ENCODE results near the gene ACYP2. TPM values are rescaled to one million over a fixed set of nuclear protein-coding genes. Genes with fewer than 3 reads are reported as not detected.
A peak's percentile ranks its signal among the peaks of the same experiment; 100 is the strongest.

The ACYP2 gene
- total RNA-seq, 1 donor from 2014 or later = 10.1 TPM

DNA sequence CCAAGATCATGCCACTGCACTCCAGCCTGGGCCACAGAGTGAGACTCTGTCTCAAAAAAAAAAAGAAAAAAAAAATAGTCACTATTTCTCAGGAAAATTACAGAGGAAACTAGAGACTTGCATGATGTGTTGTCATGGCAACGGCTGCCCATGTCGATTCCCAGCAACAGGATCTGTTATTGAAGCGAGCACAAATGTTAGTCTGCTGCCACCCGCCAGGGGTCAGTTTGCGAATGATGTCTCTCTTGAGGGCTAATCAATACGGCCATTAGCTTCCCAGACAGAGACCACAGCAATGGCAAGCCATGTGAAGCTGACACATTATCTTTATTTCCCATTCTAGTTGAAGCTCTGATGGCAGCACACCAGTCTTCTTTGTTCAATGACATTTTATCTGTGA, 32.4 kb upstream of the ACYP2 start:
- Mint-ChIP-seq H3K27ac (no peak overlapping the region), H3K4me3 (no peak overlapping the region), H3K27me3 (no peaks in the 10 kb centered on the region), H3K36me3 (no peaks in the 10 kb centered on the region), H3K4me1 (ENCODE audit: unreplicated experiment) (peaks cover 14% of the 10 kb centered on the region), H3K9me3 (no peaks in the 10 kb centered on the region)
- TF ChIP-seq, protein P1, sequence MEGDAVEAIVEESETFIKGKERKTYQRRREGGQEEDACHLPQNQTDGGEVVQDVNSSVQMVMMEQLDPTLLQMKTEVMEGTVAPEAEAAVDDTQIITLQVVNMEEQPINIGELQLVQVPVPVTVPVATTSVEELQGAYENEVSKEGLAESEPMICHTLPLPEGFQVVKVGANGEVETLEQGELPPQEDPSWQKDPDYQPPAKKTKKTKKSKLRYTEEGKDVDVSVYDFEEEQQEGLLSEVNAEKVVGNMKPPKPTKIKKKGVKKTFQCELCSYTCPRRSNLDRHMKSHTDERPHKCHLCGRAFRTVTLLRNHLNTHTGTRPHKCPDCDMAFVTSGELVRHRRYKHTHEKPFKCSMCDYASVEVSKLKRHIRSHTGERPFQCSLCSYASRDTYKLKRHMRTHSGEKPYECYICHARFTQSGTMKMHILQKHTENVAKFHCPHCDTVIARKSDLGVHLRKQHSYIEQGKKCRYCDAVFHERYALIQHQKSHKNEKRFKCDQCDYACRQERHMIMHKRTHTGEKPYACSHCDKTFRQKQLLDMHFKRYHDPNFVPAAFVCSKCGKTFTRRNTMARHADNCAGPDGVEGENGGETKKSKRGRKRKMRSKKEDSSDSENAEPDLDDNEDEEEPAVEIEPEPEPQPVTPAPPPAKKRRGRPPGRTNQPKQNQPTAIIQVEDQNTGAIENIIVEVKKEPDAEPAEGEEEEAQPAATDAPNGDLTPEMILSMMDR (conservative IDR thresholded peaks at IDR 0.05) = peak; percentile 65
- no peak for DNase-seq (ENCODE audit: extremely low spot score, unreplicated experiment)

DNA sequence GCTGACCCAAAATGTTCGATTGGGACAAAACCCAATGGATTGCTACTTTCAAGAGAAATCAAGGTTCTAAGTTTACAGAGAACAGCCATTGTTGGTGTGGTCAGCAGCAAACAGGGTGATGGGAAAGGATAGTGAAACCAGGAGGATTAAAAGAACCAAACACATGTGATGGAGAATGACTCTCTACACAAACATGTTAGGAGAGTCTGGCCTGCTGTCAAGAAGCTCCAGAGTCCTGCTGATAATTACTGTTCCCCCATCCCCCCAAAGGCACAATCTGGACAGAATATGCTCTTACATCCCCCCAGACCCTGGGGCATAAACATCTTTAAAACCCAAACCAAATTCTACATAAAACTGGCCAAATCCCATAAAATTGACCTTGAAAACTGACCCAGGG, 32.0 kb upstream of the ACYP2 start:
- DNase-seq (ENCODE audit: extremely low spot score, unreplicated experiment) = no peak
- H3K27me3 Mint-ChIP-seq = no peaks in the 10 kb centered on the region
- H3K4me3 Mint-ChIP-seq = no peak overlapping the region
- no peaks in the 10 kb centered on the region for H3K9me3 Mint-ChIP-seq
- no peak overlapping the region for H3K27ac Mint-ChIP-seq
- TF ChIP-seq, protein P1 (conservative IDR thresholded peaks at IDR 0.05) = no peak
- peaks cover 16% of the 10 kb centered on the region for H3K4me1 Mint-ChIP-seq (ENCODE audit: unreplicated experiment)
- no peaks in the 10 kb centered on the region for H3K36me3 Mint-ChIP-seq

DNA sequence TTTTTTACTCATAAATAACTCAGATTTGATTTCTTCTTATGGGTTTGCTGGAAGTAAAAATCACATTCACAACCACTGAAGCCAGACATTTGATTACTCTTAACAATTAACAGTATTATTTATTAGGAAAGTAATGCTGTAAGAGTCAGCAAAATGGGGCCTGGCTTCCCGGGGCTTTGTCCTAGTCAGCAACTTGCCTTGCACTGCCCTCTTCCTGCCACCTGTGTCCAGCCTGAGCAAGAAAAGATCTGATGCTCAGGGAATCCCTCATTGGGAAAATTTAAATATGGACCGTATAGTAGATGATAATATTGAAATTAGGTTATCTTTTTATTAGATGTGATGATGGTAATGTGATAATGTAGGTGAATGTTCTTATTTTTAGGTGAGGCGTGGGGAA, 30.8 kb upstream of the ACYP2 start:
- Mint-ChIP-seq H3K36me3 (no peaks in the 10 kb centered on the region), H3K4me3 (no peak overlapping the region), H3K27ac (no peak overlapping the region), H3K9me3 (no peaks in the 10 kb centered on the region), H3K27me3 (no peaks in the 10 kb centered on the region), H3K4me1 (ENCODE audit: unreplicated experiment) (peaks cover 20% of the 10 kb centered on the region)
- TF ChIP-seq, protein P1 (conservative IDR thresholded peaks at IDR 0.05) = peak; percentile 16
- no peak for DNase-seq (ENCODE audit: extremely low spot score, unreplicated experiment)

DNA sequence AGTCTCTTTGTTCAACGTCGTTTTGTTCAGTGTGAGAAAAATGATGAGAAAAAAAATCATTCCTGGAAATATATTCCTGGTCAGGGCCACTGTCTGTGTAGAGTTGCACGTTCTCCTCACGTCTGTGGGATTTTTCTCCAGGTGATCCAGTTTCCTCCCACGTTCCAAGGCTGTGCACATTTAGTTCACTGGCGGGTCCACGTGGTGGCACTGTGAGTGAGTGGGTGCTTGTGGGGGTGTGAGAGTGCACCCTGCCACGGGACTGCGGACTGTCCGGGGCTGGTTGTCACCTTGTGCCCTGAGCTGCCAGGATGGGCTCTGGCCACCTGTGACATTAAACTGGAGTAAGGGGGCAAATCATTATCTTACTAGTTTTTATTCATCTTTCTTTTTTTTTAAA, 30.3 kb upstream of the ACYP2 start:
- Mint-ChIP-seq H3K27me3 (no peaks in the 10 kb centered on the region), H3K4me1 (ENCODE audit: unreplicated experiment) (peaks cover 20% of the 10 kb centered on the region), H3K36me3 (no peaks in the 10 kb centered on the region), H3K27ac (no peak overlapping the region), H3K4me3 (no peak overlapping the region), H3K9me3 (no peaks in the 10 kb centered on the region)
- TF ChIP-seq, protein P1 (conservative IDR thresholded peaks at IDR 0.05) = no peak
- no peak for DNase-seq (ENCODE audit: extremely low spot score, unreplicated experiment)

DNA sequence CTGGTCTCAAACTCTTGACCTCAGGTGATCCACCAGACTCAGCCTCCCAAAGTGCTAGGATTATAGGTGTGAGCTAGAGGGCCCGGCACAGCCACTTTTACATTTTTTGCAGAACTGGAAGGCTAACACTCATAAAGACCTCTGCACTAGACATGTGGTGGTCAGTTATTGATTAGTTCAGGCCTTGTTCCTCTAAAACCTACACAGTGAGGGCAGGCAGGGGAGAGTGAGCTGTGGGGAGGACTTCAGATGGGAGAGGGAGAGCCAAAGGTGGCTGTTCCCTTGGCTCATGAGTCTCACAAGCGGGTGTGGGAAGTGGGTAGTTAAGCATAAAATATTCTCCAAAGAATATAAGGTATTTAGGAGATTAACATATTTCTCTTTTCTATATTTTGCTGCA, 29.3 kb upstream of the ACYP2 start:
- no peak for DNase-seq (ENCODE audit: extremely low spot score, unreplicated experiment)
- H3K36me3 Mint-ChIP-seq = no peaks in the 10 kb centered on the region
- peaks cover 24% of the 10 kb centered on the region for H3K4me1 Mint-ChIP-seq (ENCODE audit: unreplicated experiment)
- no peaks in the 10 kb centered on the region for H3K9me3 Mint-ChIP-seq
- H3K27ac Mint-ChIP-seq = no peak overlapping the region
- no peak overlapping the region for H3K4me3 Mint-ChIP-seq
- TF ChIP-seq, protein P1 (conservative IDR thresholded peaks at IDR 0.05) = no peak
- no peaks in the 10 kb centered on the region for H3K27me3 Mint-ChIP-seq

DNA sequence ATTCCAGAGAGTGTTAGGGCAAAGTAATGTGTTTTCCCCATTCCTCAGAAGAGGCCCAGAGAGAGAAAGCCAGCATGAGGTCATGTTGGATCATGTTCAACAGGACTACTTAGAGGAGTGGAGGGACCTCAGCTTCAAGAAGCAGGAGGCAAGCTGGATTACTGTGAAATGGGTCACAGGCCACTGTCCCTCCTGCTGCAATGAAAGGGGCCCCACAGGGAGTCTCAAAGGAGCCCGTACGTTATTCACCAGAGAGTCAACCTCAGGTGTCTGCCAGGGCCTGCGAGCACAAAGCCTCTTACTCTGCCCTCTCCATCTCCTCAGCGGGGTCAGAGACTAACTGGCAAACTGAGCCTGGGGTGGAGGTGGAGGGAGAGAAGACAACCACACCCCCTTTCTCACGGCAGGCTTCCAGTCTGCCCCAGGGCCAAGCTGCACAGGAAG, 27.2 kb upstream of the ACYP2 start:
- no peak overlapping the region for H3K27ac Mint-ChIP-seq
- TF ChIP-seq, protein P1 (conservative IDR thresholded peaks at IDR 0.05) = no peak
- peaks cover 3% of the 10 kb centered on the region for H3K27me3 Mint-ChIP-seq
- H3K4me3 Mint-ChIP-seq = no peak overlapping the region
- H3K4me1 Mint-ChIP-seq (ENCODE audit: unreplicated experiment) = peaks cover 27% of the 10 kb centered on the region
- no peaks in the 10 kb centered on the region for H3K9me3 Mint-ChIP-seq
- DNase-seq (ENCODE audit: extremely low spot score, unreplicated experiment) = no peak
- H3K36me3 Mint-ChIP-seq = no peaks in the 10 kb centered on the region
